ENCODE results near the gene RENBP.

GRCh38 chrX:153886915-153887314 is 57.5 kb downstream of the RENBP start:
- TF ChIP-seq, protein P1, sequence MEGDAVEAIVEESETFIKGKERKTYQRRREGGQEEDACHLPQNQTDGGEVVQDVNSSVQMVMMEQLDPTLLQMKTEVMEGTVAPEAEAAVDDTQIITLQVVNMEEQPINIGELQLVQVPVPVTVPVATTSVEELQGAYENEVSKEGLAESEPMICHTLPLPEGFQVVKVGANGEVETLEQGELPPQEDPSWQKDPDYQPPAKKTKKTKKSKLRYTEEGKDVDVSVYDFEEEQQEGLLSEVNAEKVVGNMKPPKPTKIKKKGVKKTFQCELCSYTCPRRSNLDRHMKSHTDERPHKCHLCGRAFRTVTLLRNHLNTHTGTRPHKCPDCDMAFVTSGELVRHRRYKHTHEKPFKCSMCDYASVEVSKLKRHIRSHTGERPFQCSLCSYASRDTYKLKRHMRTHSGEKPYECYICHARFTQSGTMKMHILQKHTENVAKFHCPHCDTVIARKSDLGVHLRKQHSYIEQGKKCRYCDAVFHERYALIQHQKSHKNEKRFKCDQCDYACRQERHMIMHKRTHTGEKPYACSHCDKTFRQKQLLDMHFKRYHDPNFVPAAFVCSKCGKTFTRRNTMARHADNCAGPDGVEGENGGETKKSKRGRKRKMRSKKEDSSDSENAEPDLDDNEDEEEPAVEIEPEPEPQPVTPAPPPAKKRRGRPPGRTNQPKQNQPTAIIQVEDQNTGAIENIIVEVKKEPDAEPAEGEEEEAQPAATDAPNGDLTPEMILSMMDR (conservative IDR thresholded peaks at IDR 0.05) = no peak
- no peak for TF ChIP-seq ZFX (IDR thresholded peaks at IDR 0.05)
